Measurements from ENCODE around the gene TMC6.
A peak's percentile ranks its signal among the peaks of the same experiment; 100 is the strongest.
"Not testable (repeated sequence)": the region's sequence is repeated elsewhere in the genome, so short reads cannot be mapped to it uniquely, and the experiment has no call there.

Gene TMC6

DNA sequence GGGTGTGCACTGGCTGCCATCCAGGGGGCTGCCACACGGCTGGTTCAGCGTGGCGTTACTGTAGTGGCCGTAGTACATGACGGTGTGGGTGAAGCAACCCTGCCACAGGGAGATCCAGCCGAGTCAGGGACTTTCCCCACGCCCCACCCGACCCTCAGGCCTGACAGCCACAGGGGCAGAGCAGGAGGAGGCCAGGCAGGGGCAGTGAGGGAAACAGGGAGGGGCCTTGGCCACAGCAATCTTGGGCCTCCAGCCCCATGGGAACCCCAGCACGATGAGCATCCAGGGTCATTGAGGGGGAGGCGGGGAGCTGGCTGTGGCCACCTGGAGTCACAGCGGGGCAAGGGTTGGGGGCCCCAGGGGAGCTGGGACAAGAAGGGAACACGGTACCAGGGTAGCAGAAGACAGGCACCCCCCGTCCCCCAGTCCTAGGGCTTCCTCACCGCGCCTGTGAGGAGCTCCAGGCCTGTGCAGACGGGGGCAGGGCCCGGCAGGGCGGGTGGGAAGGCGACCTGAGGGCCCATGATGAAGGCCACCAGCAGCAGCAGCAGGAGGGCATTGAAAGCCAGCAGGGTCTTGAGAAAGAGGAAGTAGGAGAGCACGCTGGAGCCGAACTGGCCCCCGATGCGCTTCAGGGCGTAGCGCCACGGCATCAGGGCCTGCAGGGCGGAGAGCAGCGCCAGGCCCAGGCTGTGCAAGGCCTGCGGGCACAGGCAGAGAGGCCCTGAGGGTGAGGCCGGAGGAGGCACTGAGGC is 4.3 kb downstream of the TMC6 start:
- no peak for DNase-seq (ENCODE audit: low read depth)

DNA sequence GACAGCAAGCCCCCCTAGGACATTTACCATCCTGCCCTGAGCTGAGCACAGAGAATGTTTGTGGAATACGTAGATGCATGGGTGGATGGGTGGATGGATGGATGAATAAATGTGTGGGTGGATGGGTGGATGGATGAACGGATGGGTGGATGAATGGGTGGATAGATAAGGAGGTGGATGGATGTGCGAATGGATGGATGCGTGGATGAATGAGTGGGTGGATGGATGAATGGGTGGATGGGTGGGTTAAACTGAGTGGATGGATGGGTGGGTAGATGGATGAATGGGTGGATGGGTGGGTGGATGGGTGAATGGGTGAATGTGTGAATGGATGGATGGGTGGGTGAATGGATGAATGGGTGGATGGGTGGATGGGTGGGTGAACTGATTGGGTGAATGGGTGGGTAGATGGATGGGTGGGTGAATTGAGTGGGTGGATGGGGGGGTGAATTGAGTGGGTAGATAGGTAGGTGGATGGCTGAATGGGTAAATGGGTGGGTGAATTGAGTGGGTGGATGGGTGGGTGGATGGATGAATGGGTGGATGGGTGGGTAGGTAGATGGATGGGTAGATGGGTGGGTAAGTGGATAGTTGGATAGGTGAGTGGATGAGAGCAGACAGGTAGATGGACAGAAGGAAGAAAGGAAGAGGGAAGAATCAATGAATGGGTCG is 5.2 kb downstream of the TMC6 start:
- no peak for DNase-seq (ENCODE audit: low read depth)

DNA sequence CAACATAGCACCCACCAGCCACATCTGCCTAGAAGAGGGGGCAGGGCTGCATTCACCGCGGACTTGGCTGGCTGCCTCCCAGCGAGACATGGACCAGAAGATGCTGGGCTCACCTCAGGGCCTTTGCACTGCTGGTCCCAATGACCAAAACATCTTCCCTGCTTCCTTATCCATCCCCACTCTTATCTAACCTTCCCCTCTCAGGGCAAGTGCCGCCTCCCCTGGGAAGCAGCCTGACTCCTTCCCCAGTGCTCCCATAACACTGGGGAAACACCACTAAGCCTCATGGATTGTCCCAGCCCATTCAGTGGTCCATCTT is 5.7 kb downstream of the TMC6 start:
- no peak for DNase-seq (ENCODE audit: low read depth)

DNA sequence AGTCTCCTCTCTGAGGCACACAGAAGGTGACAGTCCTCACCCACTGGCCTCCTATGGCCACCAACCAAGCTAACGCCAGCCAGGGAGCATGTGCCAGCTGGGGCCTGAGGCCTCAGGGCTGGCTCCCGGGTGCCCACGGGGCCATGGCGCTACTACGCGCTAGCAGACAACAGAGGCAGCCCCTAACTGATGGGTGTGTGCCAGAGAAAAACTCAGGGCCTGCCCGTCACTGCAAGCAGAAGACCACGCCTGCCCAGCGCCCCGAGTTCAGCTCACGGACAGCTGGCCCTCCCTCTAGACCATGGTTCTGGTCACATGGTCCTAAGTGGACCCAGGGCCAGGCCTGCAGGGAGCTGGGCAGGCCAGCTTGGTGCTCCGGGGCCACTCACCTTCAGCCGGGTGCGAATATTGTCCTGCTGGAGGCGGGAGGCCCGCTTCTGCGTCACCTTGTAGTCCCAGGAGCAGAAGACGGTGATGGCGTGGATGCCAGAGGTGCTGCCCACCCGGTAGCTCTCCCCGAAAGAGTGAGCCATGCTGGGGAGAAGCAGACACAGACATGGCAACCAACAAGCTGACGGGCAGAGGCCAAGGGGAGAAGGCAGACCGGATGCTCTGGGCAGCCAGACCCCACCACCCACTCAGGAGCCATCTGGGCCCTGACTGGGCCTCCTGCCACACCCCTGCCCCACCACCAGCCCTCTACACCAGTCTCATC is 6.2 kb downstream of the TMC6 start:
- DNase-seq (ENCODE audit: low read depth), result no peak

DNA sequence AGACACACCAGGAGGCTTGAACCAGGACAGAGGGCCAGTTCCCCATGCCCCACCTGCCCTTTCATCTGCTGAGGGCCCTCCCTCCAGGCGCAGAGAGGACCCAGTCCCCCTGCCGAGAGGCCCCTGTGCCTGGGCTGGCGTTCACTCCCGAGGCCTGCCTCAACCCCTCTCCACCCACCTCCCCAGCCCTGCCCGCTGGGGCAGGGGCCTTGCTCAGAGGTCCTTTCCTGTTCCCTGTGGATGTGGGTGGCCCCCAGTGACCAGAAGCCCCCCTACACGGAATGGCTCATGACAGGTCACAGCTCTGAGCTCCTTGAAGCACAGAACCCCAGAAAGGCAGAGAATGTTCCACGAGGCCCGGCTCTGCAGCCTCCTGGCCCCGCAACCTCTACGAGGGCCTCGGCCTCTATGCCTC is 6.7 kb downstream of the TMC6 start:
- no peak for DNase-seq (ENCODE audit: low read depth)

DNA sequence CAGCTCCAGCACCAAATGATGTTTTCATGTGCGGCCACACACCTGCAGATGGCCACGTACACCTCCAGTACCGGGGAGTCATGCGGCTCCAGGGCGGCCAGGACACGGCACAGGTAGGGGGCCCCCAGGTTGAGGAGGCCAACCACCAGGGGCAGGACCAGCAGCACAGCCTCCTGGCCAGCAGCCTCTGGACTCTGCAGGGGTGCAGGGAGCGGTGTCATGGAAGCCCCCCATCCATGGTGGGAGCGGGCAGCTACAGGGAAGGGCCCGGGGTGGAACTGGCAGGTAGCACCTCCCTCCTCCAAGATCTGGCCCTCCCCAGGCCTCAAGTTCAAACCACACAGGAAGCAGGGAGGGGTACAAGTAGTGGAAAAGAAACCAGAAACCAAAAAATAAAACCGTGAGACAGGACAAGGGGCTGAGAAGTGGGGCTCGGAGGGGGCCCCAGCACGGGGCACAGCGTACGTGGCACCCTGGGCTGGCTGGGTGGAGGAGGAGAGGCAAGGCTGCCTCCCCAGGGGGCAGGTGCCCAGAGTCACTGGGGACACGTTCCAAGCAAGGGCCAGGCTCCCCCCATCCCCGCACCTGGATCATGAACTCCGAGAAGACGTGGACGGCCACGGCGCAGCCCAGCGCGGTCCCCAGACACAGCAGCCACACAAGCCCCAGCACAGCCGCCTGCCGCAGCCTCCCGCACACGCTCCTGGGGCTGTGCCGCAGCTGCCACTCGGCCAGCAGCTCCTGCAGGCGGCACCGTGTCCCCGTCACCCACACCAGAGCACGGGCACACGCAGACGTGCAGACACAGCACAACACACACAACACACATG is 7.4 kb downstream of the TMC6 start:
- DNase-seq (ENCODE audit: low read depth), result no peak

DNA sequence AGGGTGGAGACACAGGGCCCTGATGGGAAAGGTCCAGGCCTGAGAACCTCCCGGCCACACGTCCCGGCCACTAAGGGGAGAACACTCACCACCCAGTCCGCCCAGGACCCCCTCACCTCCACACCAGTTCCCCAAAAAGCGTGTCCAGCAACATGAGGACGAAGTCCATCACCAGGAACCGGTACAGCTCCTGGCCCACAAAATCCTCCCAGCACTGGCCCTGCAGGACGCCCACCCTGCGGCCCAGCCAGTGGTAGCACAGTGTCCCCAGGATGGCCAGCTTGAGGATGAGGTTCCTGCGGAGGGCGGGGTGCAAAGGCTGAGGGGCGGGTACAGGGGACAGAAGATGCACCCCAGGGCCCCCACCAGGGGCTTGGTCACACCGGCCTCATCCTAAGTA is 8.0 kb downstream of the TMC6 start:
- no peak for DNase-seq (ENCODE audit: low read depth)

DNA sequence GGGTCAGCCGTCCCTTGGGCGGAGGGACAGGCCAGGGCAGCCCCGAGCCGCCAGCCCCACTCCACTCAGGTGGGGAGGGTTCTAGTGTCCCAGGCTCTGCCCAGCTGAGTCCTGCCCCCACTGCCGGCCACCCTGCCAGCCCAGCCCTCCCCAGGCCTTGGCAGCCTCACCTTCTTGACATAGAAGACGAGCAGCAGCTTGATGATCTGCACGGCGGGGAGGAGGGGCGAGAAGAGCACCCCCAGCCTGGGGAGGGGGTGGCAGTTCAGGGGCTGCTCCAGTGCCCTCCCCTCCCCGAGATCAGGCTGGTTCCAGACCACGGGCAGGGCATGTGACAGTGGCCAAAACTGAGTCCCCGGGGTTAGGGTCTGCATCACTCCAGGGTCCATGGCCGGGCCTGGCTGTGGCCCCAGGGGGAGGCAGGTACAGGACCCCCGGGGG is 9.7 kb downstream of the TMC6 start:
- no peak for DNase-seq (ENCODE audit: low read depth)

DNA sequence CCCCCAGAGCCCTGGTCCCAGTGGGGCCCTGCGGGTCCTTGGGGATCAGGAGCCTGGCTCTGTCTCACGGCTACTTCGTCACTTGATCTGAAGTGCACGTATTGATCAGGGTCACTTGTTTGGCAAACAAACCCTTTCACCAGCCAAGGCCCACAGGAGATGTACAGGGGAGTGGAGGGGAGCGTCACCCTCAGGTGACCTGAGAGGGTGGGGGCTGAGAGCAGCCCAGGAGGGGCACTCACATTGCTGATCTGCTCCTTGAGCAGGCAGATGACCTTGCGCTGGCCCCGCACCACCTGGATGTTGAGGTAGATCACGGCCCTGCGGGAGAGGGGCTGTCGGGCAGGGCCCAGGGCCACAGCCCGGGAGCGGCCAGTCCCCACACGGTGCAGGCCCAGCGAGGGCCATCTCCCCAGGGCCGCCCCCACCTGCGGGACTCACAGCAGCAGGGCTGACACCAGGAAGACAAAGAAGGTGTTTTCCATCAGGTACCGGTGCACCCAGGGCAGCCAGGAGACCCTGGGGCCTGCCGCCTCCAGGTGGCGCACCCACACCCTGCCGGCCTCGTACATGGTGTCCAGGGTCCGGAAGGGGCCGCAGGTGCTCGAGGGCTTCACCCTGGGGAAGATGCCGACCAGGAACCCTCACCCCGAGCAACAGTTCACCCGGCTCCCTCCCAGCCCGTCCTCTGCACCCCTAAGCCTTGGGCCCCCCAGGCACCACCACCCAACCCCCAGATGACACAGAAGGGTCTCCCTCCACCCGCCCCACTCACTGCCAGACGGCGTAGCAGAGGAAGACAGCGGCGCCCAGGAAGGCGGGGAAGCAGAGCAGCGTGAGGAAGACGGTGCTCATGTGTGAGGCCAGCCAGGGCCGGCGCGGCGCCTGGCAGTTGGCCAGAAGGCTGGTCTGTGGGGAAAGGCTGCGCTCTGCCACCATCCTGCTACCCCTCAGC is 11.3 kb downstream of the TMC6 start:
- DNase-seq (ENCODE audit: low read depth), result no peak

DNA sequence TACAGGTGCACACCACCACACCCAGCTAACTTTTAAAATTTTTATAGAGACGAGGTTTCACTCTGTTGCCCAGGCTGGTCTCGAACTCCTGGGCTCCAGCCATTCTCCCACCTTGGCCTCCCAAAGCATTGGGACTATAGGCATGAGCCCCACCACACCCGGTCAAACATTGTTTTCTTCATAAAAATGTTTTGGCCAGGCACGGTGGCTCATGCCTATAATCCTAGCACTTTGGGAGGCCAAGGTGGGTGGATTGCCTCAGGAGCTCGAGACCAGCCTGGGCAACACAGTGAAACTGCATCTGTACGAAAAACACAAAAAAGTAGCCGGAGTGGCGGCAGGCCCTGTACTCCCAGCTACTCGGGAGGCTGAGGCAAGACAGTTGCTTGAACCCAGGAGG is 12.1 kb downstream of the TMC6 start:
- DNase-seq (ENCODE audit: low read depth), result no peak

DNA sequence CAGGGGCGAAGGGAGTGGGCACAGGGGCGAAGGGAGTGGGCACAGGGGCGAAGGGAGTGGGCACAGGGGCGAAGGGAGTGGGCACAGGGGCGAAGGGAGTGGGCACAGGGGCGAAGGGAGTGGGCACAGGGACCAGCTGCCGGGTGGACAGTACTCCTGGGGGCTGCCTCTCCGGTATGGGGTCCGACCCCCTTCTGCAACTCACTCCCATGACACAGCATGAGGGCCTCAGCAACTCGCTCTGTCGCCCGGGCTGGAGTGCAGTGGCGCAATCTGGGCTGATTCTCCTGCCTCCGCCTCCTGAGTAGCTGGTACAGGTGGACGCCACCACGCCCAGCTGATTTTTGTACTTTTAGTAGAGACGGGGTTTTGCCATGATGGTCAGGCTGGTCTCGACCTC is 12.8 kb downstream of the TMC6 start:
- DNase-seq (ENCODE audit: low read depth), result not testable (repeated sequence)

DNA sequence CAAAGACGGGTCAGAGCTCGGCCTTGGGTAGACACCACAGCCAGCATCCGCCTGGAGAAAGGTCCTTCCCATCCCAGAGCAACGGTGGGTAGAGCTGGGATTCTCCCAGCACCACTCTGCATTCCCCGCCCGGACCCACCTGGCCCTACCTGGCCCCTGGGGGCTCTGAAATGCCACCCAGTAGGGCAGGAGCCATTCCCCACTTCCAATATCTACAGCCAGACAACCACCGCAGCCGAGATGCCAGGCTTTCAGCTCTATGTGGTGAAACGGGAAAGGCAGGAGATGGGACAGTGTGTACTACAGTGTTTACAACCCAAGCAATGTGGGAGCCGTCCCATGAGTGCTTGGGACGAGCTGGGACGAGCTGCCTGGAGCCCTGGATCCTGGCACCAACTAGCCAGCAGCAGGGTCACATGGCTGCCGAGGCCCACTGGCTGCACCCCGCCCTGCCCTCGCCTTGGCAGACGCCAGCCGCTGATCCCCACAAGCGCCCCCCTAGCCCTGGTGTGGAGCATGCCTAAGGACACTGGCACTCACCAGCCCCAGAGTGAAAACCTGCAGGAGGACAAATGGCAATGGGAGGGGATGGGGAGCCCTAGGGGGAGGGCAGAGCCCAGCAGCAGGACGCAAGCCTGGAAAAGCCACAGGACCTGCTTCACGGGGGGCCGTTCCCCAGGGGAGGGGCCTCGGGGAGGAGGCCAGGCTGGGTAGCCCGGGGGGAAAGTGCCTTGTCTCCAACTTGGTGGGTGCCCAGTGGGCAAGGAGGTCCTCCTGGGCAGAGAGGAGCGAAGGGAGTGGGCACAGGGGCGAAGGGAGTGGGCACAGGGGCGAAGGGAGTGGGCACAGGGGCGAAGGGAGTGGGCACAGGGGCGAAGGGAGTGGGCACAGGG is 13.5 kb downstream of the TMC6 start:
- DNase-seq (ENCODE audit: low read depth), result no peak

DNA sequence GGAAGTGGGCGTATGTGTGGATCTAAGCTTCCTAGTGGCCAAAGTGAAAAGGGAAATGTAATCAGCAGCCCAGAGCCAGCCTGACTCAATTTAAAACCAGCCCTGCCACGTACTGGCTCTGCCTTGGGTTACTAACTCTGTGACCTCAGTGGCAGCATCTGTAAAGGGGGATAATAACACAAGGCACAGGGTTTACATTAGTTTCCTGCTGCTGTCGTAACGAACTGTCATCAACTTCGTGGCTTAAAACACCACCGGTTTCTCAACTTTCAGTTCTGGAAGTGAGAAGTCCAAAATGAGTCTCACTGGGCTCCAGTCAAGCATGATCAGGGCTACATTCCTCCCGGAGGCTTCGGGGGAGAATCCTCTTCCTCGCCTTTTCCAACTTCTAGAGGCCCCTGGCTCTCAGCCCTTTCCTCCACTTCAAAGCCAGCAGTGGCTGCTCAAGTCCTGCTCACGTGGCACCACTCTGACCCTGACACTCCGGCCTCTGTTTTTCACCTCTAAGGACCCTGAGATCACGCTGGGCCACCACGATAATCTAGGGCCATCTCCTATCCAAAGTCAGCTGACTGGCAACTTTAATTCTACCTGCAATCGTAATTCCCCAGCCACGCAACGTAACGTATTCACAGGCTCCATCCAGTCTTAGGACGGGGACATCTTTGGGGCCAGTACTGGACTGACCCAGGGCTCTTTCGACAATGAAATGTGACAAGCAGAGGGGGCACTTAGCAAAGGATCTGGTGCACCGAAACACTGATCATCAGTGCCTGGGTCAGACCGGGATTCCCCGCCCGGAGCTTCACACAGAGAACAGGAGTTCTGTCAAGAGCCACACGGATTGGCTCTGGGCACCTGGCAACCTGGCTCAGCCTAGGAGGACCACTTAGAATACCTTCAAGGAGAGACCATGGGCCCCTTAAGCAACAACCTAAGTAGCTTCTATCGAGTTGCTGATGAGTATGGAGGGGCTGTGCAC is 14.5 kb downstream of the TMC6 start:
- DNase-seq (ENCODE audit: low read depth), result peak; percentile 26

DNA sequence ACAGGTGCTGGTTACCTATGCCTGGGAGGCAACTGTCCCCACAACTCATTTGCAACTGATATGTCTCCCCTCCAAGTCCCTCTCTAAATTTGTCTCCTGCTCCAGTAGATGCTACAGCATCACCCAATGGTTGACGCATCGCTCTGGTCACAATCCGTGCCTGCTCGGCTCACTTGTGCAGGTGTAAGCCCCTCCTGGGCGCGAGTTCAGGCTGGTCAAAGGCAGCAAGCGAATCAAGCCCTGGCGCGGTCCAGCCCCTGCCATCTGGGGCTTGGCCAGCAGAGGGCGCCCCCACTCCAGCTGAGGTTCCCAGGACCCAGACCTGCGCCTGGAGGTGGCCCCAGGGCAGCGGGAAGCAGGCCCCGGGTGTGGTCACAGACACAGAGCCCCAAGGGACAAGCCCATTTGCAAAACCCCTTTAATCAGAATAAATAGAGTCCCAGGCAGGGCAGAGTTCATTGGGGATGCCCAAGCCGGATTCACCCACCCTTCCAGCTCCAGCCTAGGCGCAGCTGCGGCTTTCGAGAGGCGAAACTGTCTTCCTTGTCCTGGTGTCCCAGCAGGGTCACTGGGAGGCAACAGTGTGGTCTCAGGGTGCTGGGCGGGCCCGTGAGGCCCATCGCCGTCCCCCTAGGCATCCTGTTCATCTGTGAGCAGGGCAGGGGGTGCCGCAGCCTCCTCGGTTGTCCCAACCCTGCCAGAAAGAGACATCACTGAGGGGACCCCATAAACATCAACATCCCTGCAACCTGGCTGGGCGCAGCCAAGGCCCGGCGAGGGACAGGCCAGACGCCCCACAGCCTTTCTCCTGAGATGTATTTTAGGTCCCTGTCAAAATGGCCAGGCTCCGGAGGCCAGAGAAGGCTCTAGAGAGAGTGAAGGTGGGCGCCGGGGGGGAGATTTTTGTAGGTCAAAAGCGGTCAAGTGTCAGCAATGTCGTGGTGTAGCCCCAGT is 15.8 kb downstream of the TMC6 start:
- peak; percentile 25 for DNase-seq (ENCODE audit: low read depth)

DNA sequence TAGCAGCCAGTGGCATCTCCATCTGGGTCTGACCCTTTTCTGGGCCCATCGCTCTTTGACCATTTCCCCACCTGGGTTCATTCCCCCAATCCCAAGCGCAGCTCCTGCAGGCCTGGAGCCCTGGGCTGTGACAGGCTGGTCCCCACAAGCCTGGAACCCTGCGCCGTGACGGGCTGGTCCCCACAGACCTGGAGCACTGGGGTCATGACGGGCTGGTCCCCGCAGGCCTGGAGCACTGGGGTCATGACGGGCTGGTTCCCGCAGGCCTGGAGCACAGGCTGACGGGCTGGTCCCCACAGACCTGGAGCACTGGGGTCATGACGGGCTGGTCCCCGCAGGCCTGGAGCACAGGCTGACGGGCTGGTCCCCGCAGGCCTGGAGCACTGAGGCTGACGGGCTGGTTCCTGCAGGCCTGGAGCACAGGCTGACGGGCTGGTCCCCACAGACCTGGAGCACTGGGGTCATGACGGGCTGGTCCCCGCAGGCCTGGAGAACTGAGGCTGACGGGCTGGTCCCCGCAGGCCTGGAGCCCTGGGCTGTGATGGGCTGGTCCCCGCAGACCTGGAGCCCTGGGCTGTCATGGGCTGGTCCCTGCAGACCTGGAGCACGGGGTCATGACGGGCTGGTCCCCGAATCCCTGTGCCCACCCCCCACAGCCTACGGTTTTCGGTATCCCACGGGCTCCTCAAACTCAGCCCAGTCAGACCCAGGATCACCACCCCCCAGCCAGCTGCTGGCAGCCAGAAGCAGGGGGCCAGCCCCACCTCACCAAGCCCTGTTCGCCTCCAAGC is 16.6 kb downstream of the TMC6 start:
- no peak for DNase-seq (ENCODE audit: low read depth)

DNA sequence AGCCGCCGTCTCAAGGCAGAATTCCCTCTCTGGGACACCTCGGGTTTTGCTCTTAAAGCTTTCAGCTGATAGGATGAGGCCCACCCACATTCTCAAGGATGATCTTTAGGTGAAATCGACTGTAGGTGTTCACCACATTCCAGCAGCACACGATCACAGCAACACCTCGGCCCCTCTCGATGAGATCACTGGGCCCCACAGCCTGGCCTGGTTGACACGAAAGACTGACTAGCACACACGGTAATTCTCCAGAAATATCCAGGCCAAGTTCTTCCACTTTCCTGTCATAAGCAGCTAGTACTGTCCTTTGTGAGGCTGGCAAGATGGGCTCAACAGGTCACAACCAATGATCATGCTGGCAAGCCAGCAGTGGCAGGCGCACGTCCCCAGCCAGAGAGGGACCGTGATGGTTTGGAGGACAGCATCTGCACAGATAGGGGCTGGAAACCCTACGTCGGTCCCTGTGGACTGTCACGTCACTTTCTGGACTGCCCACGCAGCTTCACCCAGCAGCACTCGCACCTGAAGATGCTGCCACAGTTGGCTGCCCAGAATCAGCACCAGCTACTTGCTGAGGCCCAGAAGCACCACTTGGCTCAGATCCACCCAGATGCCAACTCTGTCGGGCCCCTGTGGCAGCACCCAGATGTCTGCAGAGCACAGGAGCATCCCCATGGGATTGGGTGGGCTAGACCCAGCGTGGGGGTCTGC is 17.4 kb downstream of the TMC6 start:
- DNase-seq (ENCODE audit: low read depth), result no peak

Measured in fibroblast of gingiva (primary cell).